Sigmoid colon (tissue), 4 donors: ENCODE results near the gene ALS2CL.

Experiments
- EP300 ChIP-seq, 4 donors: sonication (generic); formaldehyde crosslinking; IDR thresholded peaks; one replicate each; pipeline ENCODE4 v1.6.1; 2017; ENCODE audit warnings: antibody characterized with exemption in 4 of 4
- POLR2A ChIP-seq, 2 donors: fragments of 450-650 bp; IDR thresholded peaks; one replicate each; pipeline ENCODE4 v1.6.1; 2016; ENCODE audit warnings: antibody characterized with exemption in 2 of 2, mild to moderate bottlenecking in 2 of 2, moderate library complexity in 2 of 2
- POLR2AphosphoS5 ChIP-seq, 4 donors: sonication (generic); formaldehyde crosslinking; IDR thresholded peaks; one replicate each; pipeline ENCODE4 v1.6.1; 2017; ENCODE audit warnings: antibody characterized with exemption in 4 of 4
- TF ChIP-seq, protein P1 (sequence below), 4 experiments: fragments of 450-650 bp in 3 of 4; fragments of 200-600 bp in 1 of 4; IDR thresholded peaks; one replicate each; pipeline ENCODE4 v1.5.1; 2016 to 2019; ENCODE audit warnings: antibody characterized with exemption in 4 of 4, mild to moderate bottlenecking in 3 of 4, moderate library complexity in 2 of 4

DNA sequence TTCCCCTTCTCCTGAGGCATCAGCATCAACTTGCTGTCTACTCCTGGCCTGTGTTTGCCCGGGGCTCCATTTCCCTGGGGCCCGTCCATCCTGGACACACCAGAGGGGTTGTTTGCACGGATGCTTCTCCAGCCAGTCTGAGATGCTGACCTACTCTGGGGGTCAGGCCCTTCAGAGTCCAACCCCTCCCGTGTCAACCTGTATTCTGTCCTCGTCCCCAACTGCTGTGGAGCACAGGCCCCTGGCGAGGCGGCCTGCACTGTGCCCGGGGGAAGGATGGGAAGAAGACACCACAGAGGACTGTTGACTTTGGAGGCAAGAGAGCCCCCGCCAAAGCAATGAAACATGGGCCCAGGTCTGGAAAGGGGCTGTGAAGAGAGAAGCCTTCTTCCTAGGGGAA, 25.8 kb downstream of the ALS2CL start:
- TF ChIP-seq, protein P1, sequence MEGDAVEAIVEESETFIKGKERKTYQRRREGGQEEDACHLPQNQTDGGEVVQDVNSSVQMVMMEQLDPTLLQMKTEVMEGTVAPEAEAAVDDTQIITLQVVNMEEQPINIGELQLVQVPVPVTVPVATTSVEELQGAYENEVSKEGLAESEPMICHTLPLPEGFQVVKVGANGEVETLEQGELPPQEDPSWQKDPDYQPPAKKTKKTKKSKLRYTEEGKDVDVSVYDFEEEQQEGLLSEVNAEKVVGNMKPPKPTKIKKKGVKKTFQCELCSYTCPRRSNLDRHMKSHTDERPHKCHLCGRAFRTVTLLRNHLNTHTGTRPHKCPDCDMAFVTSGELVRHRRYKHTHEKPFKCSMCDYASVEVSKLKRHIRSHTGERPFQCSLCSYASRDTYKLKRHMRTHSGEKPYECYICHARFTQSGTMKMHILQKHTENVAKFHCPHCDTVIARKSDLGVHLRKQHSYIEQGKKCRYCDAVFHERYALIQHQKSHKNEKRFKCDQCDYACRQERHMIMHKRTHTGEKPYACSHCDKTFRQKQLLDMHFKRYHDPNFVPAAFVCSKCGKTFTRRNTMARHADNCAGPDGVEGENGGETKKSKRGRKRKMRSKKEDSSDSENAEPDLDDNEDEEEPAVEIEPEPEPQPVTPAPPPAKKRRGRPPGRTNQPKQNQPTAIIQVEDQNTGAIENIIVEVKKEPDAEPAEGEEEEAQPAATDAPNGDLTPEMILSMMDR (IDR thresholded peaks at IDR 0.05) = no peak
- TF ChIP-seq POLR2A (IDR thresholded peaks at IDR 0.05) = no peak
- no peak for TF ChIP-seq POLR2AphosphoS5 (IDR thresholded peaks at IDR 0.05)
- TF ChIP-seq EP300 (IDR thresholded peaks at IDR 0.05) = no peak
